A673 (cell line): ENCODE measurements around the gene TMEM179.

Experiments
- EZH2 ChIP-seq: fragments of 200-600 bp; sonication (generic); IDR thresholded peaks from 2 replicates; pipeline ENCODE4 v1.6.1; 2017; ENCODE audit warnings: borderline replicate concordance, low read depth, mild to moderate bottlenecking, mixed read lengths, antibody characterized with exemption, low read length; ENCODE audit not compliant: poor library complexity, severe bottlenecking
- TF ChIP-seq, protein P1 (sequence below): fragments of 300-800, 200-600 bp; sonication (generic); conservative IDR thresholded peaks from 2 replicates; pipeline ENCODE4 v1.5.1; 2017; ENCODE audit warnings: low read depth, mild to moderate bottlenecking, antibody characterized with exemption, low read length, moderate library complexity, mixed read lengths

- TF ChIP-seq, protein P1, sequence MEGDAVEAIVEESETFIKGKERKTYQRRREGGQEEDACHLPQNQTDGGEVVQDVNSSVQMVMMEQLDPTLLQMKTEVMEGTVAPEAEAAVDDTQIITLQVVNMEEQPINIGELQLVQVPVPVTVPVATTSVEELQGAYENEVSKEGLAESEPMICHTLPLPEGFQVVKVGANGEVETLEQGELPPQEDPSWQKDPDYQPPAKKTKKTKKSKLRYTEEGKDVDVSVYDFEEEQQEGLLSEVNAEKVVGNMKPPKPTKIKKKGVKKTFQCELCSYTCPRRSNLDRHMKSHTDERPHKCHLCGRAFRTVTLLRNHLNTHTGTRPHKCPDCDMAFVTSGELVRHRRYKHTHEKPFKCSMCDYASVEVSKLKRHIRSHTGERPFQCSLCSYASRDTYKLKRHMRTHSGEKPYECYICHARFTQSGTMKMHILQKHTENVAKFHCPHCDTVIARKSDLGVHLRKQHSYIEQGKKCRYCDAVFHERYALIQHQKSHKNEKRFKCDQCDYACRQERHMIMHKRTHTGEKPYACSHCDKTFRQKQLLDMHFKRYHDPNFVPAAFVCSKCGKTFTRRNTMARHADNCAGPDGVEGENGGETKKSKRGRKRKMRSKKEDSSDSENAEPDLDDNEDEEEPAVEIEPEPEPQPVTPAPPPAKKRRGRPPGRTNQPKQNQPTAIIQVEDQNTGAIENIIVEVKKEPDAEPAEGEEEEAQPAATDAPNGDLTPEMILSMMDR, result no peak
- TF ChIP-seq EZH2, result no peak
Observed at GRCh38 chr14:104547998-104548700, 56.4 kb downstream of the TMEM179 start.
